ENCODE results near the gene NTN1. TPM values are rescaled to one million over a fixed set of nuclear protein-coding genes. Genes with fewer than 3 reads are reported as not detected.
A peak's percentile ranks its signal among the peaks of the same experiment; 100 is the strongest.

The NTN1 gene
- total RNA-seq, 4 donors from 2014 or later = 3.6 to 20.6 (median 7.2) TPM

DNA sequence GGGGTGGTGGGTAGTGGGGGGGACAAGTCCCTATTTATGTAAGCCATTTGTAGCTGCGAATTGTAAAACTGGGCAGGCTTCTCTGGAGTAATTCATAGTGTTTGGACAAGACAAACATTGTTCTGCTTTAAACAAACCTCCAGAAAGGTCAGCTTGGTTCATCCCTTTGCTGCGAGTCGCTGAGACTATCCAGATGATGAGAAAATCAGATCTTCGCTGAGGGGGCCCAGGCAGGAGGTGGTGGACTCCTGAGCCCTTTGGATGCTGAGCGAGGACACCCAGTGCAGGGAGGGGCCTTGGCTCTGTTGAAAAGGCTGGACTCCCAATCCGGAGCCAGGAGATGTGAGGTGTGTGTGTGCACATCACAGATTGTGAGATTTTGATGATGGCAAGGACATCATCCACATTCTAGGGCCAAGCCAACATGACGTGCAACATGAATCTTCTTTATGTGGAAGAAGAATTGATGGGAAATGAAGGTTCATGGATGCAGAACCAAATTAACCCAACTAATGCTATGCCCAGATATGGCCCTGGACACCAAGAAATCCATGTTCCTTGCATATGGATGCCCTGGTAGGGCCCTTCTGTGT lies 15.0 kb upstream of the NTN1 start:
- Histone ChIP-seq H3K4me1 (peaks cover 4 to 29% (median 10%) of the 10 kb centered on the region in 4 donors), H3K9me3 (no peaks in the 10 kb centered on the region), H3K36me3 (no peaks in the 10 kb centered on the region), H3K27me3 (peaks cover 71% of the 10 kb centered on the region), H3K27ac (peak overlapping the region in 2 of 4 donors; percentile 30 to 42), H3K4me3 (no peak overlapping the region)
- in situ Hi-C loops (cut with MboI; ENCODE audit: low pct_ligation_motif_present in 1 of 4, low pct_unique_long_range_greater_than_20kb in 1 of 4, low sequenced_read_pairs in 3 of 4) = loop anchor here in 1 of 4 donors (25.0 kb wide), 1 partner anchor 281 kb away; no protein-coding TSS in a partner anchor
- TF ChIP-seq POLR2AphosphoS5 (IDR thresholded peaks at IDR 0.05) = peak in 1 of 3 donors; percentile 56
- TF ChIP-seq, protein P1, sequence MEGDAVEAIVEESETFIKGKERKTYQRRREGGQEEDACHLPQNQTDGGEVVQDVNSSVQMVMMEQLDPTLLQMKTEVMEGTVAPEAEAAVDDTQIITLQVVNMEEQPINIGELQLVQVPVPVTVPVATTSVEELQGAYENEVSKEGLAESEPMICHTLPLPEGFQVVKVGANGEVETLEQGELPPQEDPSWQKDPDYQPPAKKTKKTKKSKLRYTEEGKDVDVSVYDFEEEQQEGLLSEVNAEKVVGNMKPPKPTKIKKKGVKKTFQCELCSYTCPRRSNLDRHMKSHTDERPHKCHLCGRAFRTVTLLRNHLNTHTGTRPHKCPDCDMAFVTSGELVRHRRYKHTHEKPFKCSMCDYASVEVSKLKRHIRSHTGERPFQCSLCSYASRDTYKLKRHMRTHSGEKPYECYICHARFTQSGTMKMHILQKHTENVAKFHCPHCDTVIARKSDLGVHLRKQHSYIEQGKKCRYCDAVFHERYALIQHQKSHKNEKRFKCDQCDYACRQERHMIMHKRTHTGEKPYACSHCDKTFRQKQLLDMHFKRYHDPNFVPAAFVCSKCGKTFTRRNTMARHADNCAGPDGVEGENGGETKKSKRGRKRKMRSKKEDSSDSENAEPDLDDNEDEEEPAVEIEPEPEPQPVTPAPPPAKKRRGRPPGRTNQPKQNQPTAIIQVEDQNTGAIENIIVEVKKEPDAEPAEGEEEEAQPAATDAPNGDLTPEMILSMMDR (IDR thresholded peaks at IDR 0.05) = no peak
- intact Hi-C loops (cut with DNase I; ENCODE audit: low total_unique reads) = loop anchor here (10.0 kb wide), 2 partner anchors 239 to 289 kb away; no protein-coding TSS in a partner anchor
- no peak for DNase-seq
- WGBS, 2 donors (ENCODE audit: low coverage in 1 of 2) = 44 to 50% methylated on average over 1 to 7 of the region's 7 CpGs

DNA sequence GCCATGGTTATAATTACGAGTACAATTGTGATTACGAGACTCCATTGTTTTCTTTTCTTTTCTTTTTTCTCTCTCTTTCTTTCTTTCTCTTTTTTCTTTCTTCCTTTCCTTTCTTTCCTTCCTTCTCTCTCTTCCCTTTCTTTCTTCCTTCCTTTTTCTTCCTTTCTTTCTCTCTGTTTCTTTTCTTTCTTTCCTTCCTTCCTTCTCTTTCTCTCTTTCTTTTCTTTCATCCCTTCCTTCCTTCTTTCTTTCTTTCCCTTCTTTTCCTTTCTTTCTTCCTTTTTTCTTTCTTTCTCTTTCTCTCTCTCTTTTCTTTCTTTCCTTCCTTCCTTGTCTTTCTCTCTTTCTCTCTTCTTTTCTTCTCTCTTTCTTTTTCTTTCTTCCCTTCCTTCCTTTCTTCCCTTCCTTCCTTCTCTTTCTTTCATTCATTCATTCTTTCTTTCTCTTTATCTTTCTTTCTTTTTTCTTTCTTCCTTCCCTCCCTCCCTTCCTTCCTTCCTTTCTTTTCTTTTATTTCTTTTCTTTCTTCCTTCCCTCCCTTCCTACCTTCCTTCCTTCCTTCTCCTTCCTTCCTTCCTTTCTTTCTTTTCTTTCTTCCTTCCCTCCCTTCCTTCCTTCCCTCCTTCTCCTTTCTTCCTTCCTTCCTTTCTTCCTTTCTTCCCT lies 14.1 kb upstream of the NTN1 start:
- no peak overlapping the region for H3K4me3 ChIP-seq
- H3K9me3 ChIP-seq = no peaks in the 10 kb centered on the region
- 91 to 100% methylated on average over 2 of the region's 2 CpGs for WGBS, 2 donors (ENCODE audit: low coverage in 1 of 2)
- in situ Hi-C loops (cut with MboI; ENCODE audit: low pct_ligation_motif_present in 1 of 4, low pct_unique_long_range_greater_than_20kb in 1 of 4, low sequenced_read_pairs in 3 of 4) (loop anchor here in 1 of 4 donors (25.0 kb wide), 1 partner anchor 280 kb away; no protein-coding TSS in a partner anchor), intact Hi-C loops (cut with DNase I; ENCODE audit: low total_unique reads) (loop anchor here (10.0 kb wide), 2 partner anchors 238 to 288 kb away; no protein-coding TSS in a partner anchor)
- H3K36me3 ChIP-seq = no peaks in the 10 kb centered on the region
- H3K27ac ChIP-seq = no peak overlapping the region
- TF ChIP-seq EP300 (IDR thresholded peaks at IDR 0.05; ENCODE audit: low read depth) (no peak), POLR2A (IDR thresholded peaks at IDR 0.05) (no peak), POLR2AphosphoS5 (IDR thresholded peaks at IDR 0.05) (no peak)
- TF ChIP-seq, protein P1 (IDR thresholded peaks at IDR 0.05) = no peak
- H3K4me1 ChIP-seq = peaks cover 4 to 27% (median 10%) of the 10 kb centered on the region in 4 donors
- H3K27me3 ChIP-seq = peaks cover 62% of the 10 kb centered on the region
- no peak for DNase-seq

DNA sequence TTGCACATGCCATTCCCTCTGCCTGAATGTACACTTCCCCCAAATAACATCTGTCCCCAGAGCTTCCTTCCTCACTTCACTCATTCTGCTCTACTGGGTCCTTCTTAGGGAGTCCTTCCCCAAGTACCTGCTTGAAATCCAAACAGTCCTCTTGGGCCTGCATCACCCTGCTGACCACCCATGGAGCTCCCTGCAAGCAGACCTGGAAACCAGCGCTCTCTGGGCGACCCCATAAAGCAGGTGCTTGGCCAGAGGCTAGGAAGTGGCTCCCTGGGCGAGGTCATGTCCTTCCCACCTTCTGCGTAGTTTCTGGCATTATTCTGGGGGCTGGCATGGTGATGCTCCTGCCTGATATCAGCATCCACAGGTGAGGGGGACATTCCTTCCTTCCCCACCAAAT lies 12.2 kb upstream of the NTN1 start:
- H3K27me3 ChIP-seq = peaks cover 44% of the 10 kb centered on the region
- WGBS, 2 donors (ENCODE audit: low coverage in 1 of 2) = 91% methylated on average over 4 of the region's 4 CpGs; no CpG with 5 or more reads in 1 of the 2 donors
- no peak for TF ChIP-seq POLR2A (IDR thresholded peaks at IDR 0.05)
- TF ChIP-seq EP300 (IDR thresholded peaks at IDR 0.05; ENCODE audit: low read depth) = no peak
- TF ChIP-seq, protein P1 (IDR thresholded peaks at IDR 0.05) = no peak
- no peak for TF ChIP-seq POLR2AphosphoS5 (IDR thresholded peaks at IDR 0.05)
- intact Hi-C loops (cut with DNase I; ENCODE audit: low total_unique reads) = loop anchor here (10.0 kb wide), 2 partner anchors 236 to 286 kb away; no protein-coding TSS in a partner anchor
- no peaks in the 10 kb centered on the region for H3K36me3 ChIP-seq
- peaks cover 0 to 11% (median under 1%) of the 10 kb centered on the region in 4 donors for H3K4me1 ChIP-seq
- no peak for DNase-seq
- H3K9me3 ChIP-seq = no peaks in the 10 kb centered on the region
- H3K27ac ChIP-seq = no peak overlapping the region
- in situ Hi-C loops (cut with MboI; ENCODE audit: low pct_ligation_motif_present in 1 of 4, low pct_unique_long_range_greater_than_20kb in 1 of 4, low sequenced_read_pairs in 3 of 4) = loop anchor here in 1 of 4 donors (25.0 kb wide), 1 partner anchor 278 kb away; no protein-coding TSS in a partner anchor
- H3K4me3 ChIP-seq = no peak overlapping the region

DNA sequence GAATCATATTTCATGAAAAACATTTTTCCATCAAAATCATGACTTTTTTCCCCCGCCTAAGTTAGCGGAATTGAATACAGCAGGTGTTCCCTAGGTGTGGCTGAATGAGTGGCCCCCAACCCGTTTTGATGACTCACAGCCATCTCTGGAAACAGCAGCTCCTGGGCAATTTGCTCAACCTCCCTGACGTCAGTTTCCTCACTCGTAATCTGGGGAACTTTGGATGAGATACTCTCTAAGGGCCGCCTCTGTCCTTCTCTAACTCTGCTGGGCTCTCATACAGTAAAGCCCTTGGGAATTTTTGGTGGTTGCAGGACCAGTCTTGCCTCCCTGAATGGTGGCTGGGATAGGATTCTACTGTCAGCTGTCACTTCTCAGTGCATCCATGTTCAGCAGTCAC lies 11.6 kb upstream of the NTN1 start:
- H3K4me3 ChIP-seq = no peak overlapping the region
- peaks cover 38% of the 10 kb centered on the region for H3K27me3 ChIP-seq
- no peaks in the 10 kb centered on the region for H3K36me3 ChIP-seq
- H3K9me3 ChIP-seq = no peaks in the 10 kb centered on the region
- peak overlapping the region in 1 of 4 donors; percentile 22 for H3K27ac ChIP-seq
- no peak for DNase-seq
- intact Hi-C loops (cut with DNase I; ENCODE audit: low total_unique reads) = loop anchor here (10.0 kb wide), 2 partner anchors 235 to 285 kb away; no protein-coding TSS in a partner anchor
- no peak for TF ChIP-seq POLR2AphosphoS5 (IDR thresholded peaks at IDR 0.05)
- TF ChIP-seq EP300 (IDR thresholded peaks at IDR 0.05; ENCODE audit: low read depth) = no peak
- TF ChIP-seq, protein P1 (IDR thresholded peaks at IDR 0.05) = no peak
- no peak for TF ChIP-seq POLR2A (IDR thresholded peaks at IDR 0.05)
- in situ Hi-C loops (cut with MboI; ENCODE audit: low pct_ligation_motif_present in 1 of 4, low pct_unique_long_range_greater_than_20kb in 1 of 4, low sequenced_read_pairs in 3 of 4) = loop anchor here in 1 of 4 donors (25.0 kb wide), 1 partner anchor 278 kb away; no protein-coding TSS in a partner anchor
- H3K4me1 ChIP-seq = peaks cover 0 to 6% (median 0%) of the 10 kb centered on the region in 4 donors
- 37 to 43% methylated on average over 4 to 6 of the region's 6 CpGs for WGBS, 2 donors (ENCODE audit: low coverage in 1 of 2)
